ENCODE data around the gene SNTA1. TPM values are rescaled to one million over a fixed set of nuclear protein-coding genes. Genes with fewer than 3 reads are reported as not detected.

SNTA1 gene
- total and polyA plus RNA-seq, 2 of the 13 experiments (the other 11 are each of a cell fraction or from before 2014, with no cell fraction given) = 16.4 to 18.3 TPM

- TF ChIP-seq BCLAF1 (IDR thresholded peaks at IDR 0.05) = no peak
- TF ChIP-seq MAF1 (CRISPR knock-in tag; IDR thresholded peaks at IDR 0.05; ENCODE audit: borderline replicate concordance) = no peak
- TF ChIP-seq, protein P1, sequence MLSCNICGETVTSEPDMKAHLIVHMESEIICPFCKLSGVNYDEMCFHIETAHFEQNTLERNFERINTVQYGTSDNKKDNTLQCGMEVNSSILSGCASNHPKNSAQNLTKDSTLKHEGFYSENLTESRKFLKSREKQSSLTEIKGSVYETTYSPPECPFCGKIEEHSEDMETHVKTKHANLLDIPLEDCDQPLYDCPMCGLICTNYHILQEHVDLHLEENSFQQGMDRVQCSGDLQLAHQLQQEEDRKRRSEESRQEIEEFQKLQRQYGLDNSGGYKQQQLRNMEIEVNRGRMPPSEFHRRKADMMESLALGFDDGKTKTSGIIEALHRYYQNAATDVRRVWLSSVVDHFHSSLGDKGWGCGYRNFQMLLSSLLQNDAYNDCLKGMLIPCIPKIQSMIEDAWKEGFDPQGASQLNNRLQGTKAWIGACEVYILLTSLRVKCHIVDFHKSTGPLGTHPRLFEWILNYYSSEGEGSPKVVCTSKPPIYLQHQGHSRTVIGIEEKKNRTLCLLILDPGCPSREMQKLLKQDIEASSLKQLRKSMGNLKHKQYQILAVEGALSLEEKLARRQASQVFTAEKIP (CRISPR knock-in tag; IDR thresholded peaks at IDR 0.05; ENCODE audit: borderline replicate concordance) = no peak
- TF ChIP-seq PITX1 (CRISPR knock-in tag; IDR thresholded peaks at IDR 0.05) = no peak
- no peak for TF ChIP-seq RBM22 (optimal IDR thresholded peaks at IDR 0.05; ENCODE audit: low read length)
- TF ChIP-seq RFX3 (CRISPR knock-in tag; IDR thresholded peaks at IDR 0.05) = no peak
- TF ChIP-seq ZNF614 (CRISPR knock-in tag; IDR thresholded peaks at IDR 0.05; ENCODE audit: borderline replicate concordance) = no peak; the same call in 1 of the 2 replicates
- no peak; the same call in 1 of the 2 replicates for TF ChIP-seq IKZF5 (CRISPR knock-in tag; IDR thresholded peaks at IDR 0.05)
- no peak; the same call in 1 of the 2 replicates for TF ChIP-seq ZNF33B (CRISPR knock-in tag; IDR thresholded peaks at IDR 0.05)
- TF ChIP-seq, protein P2, sequence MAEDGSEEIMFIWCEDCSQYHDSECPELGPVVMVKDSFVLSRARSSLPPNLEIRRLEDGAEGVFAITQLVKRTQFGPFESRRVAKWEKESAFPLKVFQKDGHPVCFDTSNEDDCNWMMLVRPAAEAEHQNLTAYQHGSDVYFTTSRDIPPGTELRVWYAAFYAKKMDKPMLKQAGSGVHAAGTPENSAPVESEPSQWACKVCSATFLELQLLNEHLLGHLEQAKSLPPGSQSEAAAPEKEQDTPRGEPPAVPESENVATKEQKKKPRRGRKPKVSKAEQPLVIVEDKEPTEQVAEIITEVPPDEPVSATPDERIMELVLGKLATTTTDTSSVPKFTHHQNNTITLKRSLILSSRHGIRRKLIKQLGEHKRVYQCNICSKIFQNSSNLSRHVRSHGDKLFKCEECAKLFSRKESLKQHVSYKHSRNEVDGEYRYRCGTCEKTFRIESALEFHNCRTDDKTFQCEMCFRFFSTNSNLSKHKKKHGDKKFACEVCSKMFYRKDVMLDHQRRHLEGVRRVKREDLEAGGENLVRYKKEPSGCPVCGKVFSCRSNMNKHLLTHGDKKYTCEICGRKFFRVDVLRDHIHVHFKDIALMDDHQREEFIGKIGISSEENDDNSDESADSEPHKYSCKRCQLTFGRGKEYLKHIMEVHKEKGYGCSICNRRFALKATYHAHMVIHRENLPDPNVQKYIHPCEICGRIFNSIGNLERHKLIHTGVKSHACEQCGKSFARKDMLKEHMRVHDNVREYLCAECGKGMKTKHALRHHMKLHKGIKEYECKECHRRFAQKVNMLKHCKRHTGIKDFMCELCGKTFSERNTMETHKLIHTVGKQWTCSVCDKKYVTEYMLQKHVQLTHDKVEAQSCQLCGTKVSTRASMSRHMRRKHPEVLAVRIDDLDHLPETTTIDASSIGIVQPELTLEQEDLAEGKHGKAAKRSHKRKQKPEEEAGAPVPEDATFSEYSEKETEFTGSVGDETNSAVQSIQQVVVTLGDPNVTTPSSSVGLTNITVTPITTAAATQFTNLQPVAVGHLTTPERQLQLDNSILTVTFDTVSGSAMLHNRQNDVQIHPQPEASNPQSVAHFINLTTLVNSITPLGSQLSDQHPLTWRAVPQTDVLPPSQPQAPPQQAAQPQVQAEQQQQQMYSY (CRISPR knock-in tag; IDR thresholded peaks at IDR 0.05) = no peak
- no peak for TF ChIP-seq ZNF235 (CRISPR knock-in tag; IDR thresholded peaks at IDR 0.05; ENCODE audit: borderline replicate concordance)
- no peak for TF ChIP-seq ZFP62 (CRISPR knock-in tag; IDR thresholded peaks at IDR 0.05)
- TF ChIP-seq, protein P3, sequence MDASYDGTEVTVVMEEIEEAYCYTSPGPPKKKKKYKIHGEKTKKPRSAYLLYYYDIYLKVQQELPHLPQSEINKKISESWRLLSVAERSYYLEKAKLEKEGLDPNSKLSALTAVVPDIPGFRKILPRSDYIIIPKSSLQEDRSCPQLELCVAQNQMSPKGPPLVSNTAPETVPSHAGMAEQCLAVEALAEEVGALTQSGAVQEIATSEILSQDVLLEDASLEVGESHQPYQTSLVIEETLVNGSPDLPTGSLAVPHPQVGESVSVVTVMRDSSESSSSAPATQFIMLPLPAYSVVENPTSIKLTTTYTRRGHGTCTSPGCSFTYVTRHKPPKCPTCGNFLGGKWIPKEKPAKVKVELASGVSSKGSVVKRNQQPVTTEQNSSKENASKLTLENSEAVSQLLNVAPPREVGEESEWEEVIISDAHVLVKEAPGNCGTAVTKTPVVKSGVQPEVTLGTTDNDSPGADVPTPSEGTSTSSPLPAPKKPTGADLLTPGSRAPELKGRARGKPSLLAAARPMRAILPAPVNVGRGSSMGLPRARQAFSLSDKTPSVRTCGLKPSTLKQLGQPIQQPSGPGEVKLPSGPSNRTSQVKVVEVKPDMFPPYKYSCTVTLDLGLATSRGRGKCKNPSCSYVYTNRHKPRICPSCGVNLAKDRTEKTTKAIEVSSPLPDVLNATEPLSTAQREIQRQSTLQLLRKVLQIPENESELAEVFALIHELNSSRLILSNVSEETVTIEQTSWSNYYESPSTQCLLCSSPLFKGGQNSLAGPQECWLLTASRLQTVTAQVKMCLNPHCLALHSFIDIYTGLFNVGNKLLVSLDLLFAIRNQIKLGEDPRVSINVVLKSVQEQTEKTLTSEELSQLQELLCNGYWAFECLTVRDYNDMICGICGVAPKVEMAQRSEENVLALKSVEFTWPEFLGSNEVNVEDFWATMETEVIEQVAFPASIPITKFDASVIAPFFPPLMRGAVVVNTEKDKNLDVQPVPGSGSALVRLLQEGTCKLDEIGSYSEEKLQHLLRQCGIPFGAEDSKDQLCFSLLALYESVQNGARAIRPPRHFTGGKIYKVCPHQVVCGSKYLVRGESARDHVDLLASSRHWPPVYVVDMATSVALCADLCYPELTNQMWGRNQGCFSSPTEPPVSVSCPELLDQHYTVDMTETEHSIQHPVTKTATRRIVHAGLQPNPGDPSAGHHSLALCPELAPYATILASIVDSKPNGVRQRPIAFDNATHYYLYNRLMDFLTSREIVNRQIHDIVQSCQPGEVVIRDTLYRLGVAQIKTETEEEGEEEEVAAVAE (CRISPR knock-in tag; IDR thresholded peaks at IDR 0.05; ENCODE audit: borderline replicate concordance) = no peak
- TF ChIP-seq AKAP8 (CRISPR knock-in tag; IDR thresholded peaks at IDR 0.05) = peak; percentile 23; the same call in 1 of the 2 replicates
- no peak; the same call in 1 of the 2 replicates for TF ChIP-seq TAF1 (CRISPR knock-in tag; IDR thresholded peaks at IDR 0.05)
Observed at GRCh38 chr20:33443512-33444239, at the start of gene SNTA1 (continued).
